Fibroblast of gingiva (primary cell): ENCODE data around the gene TRMT10A.
"Not testable (repeated sequence)": the region's sequence is repeated elsewhere in the genome, so short reads cannot be mapped to it uniquely, and the experiment has no call there.

ENCODE experiments used
- DNase-seq: peaks from one replicate; pipeline ENCODE4 v3.0.0-alpha.2; 2011; ENCODE audit warnings: low read depth

TRMT10A gene

DNA sequence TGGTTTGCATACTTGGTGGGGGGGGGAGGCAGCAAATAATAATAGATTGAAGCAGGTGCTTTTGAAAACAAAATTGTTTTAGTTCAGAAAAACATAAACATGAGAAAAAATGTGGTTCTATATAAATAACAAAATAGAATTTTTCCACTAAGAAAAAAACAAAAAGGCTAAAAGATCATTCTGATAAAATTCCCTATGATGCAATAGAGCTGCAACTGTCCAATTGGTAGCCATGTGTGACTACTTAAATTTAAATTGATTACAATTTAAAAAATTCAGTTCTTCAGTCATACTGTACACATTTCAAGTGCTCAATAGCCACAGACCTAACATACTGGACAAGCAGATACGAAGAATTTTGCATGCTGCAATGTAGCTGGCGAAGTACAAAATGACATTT is 11.0 kb downstream of the TRMT10A start:
- DNase-seq, result no peak

DNA sequence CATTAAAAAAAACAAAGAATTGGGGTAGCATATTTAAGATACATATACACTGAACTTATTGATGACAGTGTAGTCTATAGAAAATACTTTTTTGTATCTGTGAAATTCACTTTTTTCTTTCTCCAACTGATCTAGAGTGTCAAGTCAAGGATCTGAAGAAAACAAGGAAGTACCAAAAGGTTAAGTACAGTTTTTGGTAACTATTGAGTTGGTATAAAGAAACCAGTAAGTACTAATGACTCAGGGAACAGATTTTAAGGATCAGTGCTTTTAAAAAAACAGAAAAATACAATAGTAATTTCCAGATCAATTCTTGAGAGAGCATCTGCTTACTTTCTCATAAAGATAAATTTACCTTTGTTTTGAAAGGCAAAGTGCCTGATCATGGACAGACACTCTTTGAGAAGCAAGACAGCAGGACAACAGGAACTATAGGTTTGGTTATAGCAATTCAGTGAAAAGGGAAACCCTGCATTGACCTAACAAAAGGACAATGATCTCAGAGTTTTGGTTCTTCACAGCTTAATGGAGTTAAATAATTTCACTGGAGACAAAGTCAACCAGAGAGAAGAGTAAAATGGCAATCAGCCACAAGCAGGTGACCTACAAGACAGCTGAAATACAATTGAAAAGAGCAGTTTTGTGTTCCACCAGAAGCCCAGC is 23.4 kb downstream of the TRMT10A start:
- no peak for DNase-seq

DNA sequence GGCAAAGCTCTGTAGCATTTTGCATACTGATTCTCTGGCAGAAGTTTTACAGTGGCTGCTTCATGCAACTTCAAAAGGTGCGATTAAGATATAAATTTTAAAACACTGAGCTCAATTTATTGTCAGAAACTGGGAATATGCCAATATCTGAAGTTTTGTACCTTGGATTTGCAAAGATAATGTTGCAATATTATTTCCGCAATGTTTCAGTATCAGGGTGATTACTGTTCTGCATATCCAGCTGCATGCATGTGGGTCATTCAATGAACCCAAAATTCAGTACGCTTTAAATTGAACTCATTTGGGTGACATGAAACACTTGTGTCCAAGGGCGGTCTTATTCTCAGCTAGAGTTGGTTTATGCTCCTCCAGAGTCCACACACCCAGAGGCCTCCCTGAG is 26.2 kb downstream of the TRMT10A start:
- no peak for DNase-seq

DNA sequence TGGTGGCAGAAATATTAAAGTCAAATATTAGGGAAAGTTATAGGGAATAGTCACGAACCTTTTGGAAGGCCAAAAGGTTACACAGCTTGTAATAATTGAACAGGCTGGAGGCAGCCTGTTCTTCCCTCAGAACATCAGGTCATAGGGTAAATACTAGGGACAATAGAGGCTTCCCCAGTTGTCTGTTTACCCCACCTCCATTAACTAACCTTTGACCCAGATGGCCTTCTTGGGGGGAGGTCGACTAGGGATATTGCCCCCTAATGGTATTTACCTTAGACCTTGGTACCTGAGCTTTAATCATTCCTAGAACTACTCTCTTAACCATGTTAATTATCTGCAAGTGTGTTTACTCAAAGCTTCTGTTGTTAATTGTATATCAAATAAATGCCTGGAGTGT is 27.0 kb downstream of the TRMT10A start:
- DNase-seq, result no peak

DNA sequence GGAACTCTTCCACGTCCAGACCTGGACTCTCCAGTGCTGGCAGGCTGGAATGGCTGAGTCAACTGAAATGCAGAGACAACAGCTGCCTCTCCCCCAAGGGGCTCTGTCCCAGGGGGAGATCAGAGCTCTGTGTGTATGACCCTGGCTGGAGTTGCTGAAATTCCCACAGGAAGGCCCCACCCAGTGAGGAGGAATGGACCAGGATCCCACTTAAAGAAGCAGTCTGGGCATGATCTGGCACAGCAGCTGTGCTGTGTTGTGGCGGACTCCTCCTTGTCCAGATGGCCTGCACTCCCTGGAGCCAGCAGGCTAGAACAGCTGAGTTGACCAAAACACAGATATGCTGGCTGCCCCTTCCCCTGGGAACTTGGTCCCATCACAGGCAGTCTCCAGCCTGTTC is 27.6 kb downstream of the TRMT10A start:
- no peak for DNase-seq

GRCh38 chr4:99534699-99535098 is 29.1 kb downstream of the TRMT10A start:
- not testable (repeated sequence) for DNase-seq

DNA sequence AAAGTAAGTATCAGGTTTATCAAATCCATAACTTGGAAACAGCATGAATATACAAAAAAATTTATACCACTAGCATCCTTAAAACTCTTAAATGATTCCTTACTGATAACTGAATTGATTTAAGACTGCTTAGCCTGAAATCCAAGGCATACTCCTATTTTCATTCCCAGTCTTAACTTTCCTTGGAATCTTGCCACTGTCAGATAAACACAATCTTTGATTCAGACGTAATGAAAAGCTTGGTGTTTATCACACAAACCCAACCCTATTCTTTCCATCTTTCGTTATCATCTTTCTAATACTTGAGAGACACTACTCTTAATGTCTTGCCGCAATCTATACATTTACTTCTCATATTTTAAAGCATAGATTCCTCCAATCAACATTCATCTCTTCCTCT is 33.9 kb downstream of the TRMT10A start:
- DNase-seq, result no peak

DNA sequence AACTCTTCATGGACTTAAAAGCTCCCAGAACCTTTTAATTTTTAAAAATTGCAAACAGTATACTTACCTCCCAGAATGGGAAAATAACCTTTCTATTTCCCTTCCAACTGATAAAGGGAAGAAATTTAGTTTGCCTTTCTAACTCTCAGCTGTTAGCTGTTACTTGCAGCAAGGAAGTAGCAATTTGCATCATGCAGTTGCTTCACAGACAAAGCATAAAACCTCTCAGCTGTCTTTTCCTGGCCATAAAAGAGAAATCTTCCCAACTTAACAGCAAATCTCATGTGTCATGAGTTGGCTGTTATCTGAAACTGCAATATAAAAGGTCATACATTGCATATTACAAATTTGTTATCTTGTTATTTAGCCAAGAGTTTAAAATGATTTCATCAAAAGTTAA is 34.6 kb downstream of the TRMT10A start:
- no peak for DNase-seq

GRCh38 chr4:99518601-99519295 is 45.1 kb downstream of the TRMT10A start:
- DNase-seq, result no peak

- no peak for DNase-seq
These were observed 53.1 kb downstream of the TRMT10A start, which contains the start of gene C4orf17 for GRCh38 chr4:99510721-99511120. C4orf17 (plus strand) TSS chr4:99511021; CDS start chr4:99513082, 2,061 bp downstream.

DNA sequence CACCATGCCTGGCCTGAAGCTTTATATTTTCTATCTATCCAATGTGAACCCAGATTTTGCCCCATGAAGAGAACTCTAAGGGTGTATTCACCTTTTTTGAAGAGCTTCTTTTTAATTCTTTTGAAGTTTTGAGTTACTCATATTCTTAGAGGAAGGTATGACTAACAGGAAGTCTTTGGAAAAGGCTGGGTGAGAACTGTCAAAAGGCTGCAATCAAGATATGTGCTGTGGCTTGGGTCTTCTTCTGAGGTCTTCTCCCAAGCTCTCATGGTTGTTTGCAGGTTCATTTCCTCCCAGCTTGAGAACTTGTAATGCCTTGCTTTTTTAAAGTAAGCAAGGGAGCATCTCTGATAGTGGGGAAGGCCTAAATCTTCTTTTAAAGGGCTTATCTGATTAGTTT is 56.1 kb downstream of the TRMT10A start:
- no peak for DNase-seq

DNA sequence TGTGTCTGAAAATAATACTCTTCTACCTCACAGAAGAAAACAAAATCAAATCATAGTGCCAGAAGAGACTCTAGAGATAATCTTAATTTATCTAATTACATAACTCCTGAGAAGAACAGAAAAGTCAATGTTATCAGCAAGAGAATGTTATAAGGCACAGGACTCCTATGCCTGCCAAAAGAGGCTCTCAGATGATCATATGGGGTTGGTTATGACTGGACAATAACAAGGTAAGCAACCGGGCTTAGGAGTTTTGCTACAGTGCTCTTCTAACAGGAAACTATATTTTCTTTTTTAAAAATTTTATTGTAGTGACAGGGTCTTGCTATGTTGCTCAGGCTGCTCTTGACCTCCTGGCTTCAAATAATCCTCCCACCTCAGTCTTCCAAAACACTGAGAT is 56.5 kb downstream of the TRMT10A start:
- DNase-seq, result no peak

DNA sequence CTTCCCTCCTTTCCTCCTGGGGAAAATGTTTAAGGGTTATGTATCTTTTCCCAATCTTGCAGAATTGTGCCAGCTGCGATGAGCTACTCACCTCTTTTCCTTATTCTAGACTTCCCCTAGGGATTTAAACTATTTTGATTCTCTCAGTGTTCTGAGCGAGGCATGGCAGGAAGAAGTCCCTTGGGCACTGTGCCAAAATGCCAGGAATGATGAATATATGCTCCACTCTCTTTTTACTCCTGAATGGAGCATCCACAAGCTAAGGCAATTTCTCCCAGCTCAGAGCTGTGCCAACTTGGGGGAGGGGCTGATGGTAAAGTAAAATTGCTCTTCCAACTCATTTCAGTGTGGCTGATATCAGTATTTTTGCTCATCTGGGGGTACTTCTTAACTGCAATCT is 57.1 kb downstream of the TRMT10A start:
- DNase-seq, result no peak

- DNase-seq, result no peak
These were observed 58.9 kb downstream of the TRMT10A start for GRCh38 chr4:99504804-99505502.
